Right renal pelvis (tissue), 4 donors: ENCODE results near the gene ARHGEF12. TPM values are rescaled to one million over a fixed set of nuclear protein-coding genes. Genes with fewer than 3 reads are reported as not detected.
A peak's percentile ranks its signal among the peaks of the same experiment; 100 is the strongest.
"Not testable (repeated sequence)": the region's sequence is repeated elsewhere in the genome, so short reads cannot be mapped to it uniquely, and the experiment has no call there.

Source experiments
- DNase-seq, 4 donors: peaks; one replicate each; pipeline ENCODE4 v3.0.0-alpha.2; 2013; ENCODE audit warnings: low read depth in 4 of 4, low spot score in 3 of 4, missing footprints in 1 of 4
- polyA plus RNA-seq, 4 donors: library from polyadenylated mRNA; unstranded; fragments of 120-200 nt; gene quantifications; one replicate each; pipeline ENCODE4 v1.2.1, GENCODE V29; 2013; ENCODE audit not compliant: insufficient read length in 4 of 4

Gene ARHGEF12
- polyA plus RNA-seq, 4 donors: 117 to 138 (median 127) TPM

DNA sequence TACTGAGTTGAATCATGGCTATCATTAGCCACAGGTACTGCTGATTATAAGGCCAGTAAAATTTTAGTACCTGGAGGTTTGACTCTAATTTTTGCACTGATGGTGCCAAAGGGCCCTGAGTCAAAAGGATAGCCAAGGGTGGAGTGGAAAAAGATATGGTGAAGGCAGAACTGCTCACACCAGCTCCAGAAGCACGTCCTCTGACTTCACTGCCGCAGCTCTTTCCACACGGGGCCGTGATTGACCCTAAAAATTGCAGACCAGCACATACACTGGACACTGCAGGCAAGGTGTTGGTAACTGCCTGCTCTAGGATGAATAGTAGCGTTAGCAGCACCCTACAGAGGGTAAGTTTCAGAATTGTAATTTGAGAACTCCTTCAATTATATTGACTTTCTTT is 149.9 kb downstream of the ARHGEF12 start:
- no peak for DNase-seq

DNA sequence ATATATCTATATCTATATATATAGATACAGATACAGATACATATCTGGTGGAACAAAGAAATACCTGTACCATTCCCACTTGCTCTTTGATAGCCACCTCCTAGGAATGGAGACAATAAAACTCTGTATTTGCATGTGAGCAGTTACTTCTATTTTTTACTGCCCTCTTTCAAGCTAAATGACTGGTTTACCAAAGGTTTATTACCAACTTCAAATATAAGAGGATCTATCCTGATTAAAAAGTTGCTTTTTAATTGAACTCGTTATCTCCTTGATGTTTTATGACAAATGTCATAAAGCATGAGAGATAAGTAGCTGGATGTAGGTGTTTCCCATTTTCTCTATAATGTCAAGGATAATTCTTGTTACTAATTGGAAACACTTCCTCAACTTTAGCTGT is 153.6 kb downstream of the ARHGEF12 start:
- DNase-seq: no peak

DNA sequence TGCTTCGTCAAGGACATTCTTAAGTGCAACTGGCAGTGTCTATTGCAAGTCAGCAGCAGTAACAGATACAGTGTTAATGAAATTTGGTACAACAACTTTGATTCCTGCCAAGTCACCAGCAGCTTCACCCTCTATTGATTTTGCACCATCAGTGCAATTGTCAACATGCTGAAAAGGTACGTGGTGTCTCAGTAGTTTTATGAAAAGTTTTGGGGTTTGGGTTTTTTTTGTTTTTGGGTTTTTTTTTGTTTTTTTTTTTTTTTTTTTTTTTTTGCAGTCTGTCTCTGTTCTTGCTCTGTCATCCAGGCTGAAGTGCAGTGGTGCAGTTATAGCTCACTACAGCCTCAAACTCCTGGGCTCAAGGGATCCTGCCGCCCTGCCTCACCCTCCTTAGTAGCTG is 156.3 kb downstream of the ARHGEF12 start:
- no peak for DNase-seq

DNA sequence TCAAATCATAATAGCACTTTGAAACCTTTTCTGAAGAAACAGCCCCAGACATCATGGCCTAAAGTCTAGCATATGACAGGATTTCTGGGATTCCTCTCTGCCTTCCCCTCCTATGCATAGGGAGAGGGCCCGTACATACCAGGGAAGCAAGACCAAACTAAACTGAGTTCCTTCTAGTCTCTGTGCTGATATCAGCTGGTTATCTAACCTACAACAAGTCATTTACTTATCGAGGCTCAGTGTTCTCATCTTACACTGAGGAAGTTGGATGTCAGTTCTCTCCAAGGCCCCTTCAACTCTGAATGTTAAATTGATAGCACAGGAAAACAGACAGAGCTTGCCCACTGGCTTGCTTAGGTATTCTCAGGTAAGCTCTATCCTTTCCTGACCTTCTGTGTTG is 158.4 kb downstream of the ARHGEF12 start:
- no peak for DNase-seq

DNA sequence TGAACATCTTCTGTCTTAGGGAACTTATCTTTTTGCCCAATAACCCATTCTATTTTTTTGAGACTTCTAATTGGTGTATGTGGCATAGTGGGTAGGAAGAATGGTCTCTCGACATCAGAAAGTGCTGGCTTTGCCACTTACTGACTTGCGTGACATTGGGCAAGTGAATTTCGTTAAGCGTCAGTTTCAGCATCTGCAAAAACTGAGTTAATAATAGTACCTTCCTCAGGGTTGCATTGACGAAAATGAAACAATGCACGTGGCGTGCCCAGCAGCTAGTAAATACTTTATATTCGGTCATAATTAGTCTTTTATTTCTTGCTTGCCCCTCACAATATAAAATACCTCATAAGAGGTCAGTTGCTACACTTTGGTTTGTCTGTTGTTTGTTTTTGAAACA is 162.9 kb downstream of the ARHGEF12 start:
- no peak for DNase-seq

DNA sequence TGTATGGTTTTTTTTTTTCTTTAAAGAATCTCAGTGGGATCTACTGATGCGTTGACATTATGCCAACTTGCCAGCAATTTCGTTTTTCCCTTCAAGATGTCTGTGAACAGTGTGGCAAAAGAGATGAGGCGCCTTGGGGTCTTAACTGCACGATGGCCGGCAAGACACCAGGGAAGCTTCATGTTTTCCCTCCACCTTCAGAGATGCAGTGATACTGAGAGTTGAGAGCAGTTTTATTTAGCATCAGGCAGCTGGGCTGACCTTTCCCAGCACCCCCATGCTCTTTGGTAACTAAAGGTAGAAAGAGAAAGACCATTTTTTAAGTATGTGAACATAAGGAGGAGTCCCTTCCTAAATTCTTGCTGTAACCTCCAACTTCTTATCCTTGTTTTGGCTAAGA is 163.6 kb downstream of the ARHGEF12 start:
- no peak for DNase-seq

DNA sequence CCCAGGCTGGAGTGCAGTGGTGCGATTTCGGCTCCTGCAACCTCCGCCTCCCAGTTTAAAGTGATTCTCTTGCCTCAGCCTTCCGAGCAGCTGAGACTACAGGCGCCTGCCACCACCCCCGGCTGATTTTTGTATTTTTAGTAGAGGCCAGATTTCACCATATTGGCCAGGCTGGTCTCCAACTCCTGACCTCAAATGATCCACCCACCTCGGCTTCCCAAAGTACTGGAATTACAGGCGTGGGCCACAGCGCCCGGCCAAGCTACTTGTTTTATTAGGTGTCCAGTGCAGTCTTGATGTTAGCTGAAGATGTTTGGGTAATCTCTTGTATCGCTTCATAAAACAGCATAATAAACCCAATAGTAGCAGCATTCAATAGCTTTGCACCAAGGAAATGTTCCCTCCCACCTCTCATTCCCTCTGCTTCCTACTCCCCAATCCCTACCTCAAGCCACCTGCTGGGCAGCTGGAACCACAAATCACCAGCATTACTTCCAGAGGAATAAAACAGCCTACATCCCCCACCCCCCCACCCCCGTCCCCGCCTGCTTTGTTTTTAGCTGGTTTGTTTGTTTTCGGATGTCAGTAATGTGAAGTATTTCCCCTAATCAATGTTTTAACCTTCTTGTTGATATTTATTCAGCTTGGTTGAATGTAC is 164.3 kb downstream of the ARHGEF12 start:
- no peak for DNase-seq

DNA sequence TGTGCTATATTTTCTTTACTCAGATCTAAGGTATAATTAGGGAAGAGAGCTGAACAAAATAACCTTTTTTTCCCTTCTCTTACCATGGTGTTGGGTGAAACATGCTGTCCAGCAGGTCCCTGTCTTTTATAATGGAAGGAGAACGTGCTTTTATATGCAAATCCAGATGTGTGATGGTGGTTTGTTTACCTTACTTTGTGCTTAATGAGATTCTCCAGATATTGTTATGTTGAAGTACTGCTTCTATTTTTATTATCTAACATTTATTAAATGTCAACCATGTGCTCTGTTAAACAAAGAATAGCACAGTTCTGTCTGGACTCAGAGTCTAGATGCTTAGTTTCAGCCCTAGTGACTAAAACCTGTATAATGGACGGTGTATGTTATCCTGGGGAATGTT is 165.2 kb downstream of the ARHGEF12 start:
- DNase-seq: no peak

DNA sequence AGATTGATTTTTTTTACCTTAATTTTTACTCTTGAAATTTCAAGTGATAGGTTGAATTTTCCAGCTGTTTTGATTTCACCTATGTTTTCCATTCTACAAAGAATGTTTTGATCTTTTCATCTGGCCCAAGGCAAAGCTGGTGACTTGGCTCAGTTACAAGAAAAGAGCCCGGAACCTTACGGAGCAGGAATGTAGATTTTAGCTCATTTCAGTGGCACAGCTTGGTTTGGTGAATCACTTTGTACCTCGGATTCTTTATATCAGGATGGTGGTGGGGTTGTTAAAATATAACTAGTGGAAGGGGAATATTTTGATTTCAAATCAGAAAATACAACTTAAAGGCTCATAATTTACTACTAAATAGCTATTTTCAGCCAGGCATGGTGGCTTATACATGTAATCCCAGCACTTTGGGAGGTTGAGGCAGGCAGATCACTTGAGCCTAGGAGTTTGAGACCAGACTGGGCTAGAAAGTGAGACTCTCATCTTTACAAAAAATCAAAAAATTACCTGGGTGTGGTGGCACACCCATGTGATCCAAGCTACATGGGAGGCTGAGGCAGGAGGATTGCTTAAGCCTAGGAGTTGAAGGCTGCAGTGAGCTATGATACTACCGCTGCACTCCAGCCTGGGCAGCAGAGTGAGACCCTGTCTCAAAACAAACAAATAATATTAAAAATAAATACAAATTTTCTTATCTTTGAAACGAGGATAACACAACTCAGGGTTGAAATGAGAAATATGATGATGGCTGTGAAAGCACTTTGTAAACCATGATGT is 166.0 kb downstream of the ARHGEF12 start:
- no peak for DNase-seq

DNA sequence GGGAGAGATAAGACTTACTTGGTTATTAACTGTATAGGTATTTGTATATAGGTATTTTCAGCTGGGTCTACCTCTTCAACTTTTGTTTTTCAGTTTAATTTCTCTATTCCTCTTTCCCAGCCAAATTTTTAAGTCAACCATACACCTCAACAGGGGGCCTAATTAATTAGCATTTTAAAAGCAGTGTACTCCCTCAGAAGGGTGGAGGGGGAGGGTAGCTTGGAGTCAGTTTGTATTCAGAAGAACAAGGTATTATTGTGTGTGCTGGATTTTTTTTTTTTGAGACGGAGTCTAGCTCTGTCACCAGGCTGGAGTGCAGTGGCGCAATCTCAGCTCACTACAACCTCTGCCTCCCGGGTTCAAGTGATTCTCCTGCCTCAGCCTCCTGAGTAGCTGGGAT is 167.3 kb downstream of the ARHGEF12 start:
- DNase-seq: not testable (repeated sequence)

DNA sequence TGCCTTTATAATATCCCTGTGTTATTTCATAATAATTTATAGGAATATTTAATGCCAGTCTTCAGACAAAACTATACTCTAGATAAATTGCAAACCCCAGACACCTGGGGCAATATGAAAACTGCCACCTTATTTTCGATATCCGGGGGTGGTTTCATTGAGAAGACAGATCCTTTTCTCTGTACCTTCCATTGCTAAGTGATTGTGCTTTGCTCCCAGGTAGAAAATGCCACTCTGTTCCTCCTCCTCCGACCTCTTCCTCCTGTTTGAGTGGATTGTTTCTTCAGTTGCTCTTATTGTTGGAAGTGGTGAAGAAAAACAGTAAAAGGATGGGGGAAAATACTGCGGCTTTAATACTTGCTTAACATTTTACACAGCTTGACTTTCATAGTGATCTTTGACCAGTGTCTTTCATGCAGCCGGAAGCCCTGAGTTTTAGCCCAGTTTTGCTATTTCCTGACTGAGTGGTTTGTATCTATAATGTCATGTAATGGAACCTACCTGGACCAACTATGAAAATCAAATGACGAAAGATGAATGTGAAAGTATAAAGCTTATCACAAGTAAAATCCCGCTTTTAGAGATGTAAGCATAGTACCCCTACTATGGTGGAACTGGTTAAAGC is 169.7 kb downstream of the ARHGEF12 start:
- no peak for DNase-seq

DNA sequence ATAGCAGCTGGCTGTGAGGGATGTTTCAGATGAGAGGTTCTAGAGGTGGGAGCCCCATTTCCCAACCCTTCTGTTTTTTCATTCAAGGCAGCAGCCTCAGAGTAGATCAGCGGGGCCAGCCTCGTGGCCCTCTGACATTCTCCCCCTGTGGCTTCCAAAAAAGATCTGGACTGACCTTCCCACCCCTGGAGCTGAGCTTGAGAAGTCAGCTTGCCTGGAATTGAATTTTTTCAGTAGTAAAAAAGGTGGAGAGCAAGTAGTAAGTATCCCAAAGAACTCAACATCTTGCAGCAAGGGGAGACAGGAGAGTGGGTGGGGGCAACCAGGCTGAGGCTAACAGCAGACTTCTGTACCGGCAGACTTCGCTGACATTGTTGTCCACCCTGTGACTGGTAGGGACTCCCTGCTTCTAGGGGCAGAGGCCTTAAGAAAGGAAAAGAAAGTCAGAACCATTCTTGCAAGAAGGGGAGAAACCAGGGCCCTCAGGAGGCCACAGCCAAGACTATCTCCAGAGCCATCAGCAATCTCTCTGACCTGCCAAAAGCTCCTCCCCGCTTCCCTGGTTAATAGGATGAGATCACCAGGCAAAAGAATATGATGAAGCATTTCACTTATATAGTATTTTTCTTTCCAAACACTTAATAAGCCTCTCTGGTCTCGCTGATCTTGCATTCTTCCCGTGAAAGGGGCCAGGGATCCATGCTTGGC is 173.3 kb downstream of the ARHGEF12 start:
- DNase-seq: no peak

DNA sequence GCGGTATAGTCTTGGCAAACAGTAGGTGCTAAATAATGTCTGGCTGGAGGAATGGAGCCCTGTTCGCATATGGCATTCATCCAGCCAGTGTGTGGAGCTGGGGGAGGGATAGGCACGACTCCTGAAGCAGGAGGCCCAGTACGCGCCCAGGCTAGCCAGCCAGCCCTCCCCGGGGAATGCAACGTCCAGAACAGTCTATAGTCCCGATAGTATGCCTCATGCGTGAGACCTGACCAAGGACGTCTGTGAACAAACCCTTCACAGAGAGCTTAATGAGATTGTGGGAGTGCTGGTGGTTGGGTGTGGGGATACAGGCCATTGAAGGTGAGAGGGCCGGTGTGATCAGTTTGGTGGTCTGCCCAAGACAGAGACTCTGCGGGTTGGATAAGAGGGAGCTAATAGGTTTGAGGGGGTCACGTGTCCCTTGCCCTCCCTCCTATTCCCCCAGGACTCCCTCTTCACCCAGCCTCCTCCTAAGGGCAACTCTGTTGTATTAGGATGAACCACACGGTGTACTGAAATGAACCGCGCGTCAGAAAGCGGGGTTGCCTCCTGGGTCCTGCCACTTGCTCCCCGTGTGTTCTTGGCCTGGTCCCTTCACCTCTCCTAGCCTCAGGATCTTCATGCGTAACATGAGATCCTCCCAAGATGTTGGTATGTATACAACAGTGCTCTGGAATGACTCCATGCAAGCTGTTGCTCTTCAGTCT is 174.3 kb downstream of the ARHGEF12 start:
- no peak for DNase-seq

DNA sequence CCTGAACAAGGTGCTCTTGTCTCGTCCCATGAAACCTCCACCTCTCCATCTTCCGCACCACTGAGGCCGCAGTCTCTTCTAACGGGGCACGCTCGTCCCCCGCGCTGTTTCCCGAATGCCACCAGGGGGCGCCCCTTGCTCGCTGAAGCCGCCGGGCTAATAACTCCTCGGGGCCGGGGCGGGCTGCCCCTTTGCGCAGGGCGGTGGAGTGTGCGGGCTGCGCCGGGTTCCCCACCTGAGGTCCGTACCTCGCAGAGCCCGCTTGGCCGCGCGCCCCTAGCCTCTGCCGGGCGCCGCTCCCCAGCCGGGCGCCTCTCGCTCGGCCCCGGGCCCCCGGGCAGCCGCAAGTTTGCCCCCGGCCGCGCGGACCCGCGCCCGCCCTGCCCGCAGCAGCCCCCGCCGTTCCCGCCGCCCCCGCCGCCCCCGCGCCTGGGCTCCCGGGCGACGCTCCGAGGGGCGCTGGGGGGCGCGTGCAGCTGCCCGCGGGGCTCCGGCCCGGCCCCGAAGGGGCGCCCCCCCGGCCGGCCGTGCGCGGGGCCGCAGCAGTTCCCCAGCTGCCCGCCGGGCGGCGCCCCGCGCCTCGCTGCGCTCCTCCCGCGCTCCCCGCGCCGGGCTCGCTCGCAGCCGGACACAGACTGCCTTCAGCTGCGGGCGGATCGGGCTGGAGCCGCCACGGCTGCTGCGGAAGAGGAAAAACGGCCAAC is 175.1 kb downstream of the ARHGEF12 start, which contains the start of gene GRIK4:
Gene GRIK4, plus strand, starts transcription at position 633 of the 704 bp plus-strand sequence. CDS start 148,571 bp downstream, outside the sequence.
- DNase-seq: peak in 3 of 4 donors; percentile 65 to 70 (median 68)

DNA sequence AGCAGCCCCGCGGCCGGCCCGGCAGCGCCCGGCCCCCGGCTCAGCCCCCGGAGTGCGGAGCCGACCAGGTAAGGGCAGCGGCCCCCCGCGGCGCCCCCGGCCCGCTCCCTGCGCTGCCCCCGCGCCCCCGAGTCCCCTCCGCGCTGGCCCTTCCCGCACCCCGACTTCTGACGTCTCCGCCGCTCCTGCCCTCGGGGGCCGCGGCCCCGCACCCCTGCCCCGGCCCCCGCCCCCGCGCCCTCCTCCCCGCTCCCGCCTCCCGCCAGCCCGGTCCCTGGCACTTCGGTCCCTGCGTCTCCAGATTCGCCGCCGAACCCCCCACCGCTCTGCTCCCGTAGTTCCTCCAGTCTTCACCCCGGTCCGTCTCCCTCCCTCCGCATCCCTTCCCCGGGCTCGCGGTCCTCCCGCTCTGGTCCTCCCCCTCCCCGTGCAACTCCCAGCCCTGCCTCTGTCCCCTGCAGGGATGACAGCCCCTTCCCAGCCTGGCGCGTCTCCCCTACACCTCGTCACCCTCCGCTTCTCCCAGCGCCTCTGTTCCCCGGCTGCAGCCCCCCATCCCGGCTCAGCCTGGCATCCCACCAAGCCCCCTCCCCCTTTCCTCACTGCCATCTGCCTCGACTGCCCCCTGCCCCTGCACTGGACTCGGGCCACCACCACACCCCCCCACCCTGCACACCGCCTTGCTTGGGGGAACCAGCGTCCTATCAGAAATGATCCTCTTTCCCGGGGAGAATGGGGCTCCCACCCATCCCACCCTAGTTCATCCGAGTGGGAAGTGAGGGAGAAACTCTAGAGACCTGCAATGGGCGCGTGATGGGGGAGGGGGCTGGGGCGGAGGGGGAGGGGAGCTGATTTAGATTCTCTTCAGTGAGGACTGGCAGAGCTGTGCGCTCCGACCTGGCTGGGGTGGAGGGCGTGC is 175.9 kb downstream of the ARHGEF12 start:
- no peak for DNase-seq

DNA sequence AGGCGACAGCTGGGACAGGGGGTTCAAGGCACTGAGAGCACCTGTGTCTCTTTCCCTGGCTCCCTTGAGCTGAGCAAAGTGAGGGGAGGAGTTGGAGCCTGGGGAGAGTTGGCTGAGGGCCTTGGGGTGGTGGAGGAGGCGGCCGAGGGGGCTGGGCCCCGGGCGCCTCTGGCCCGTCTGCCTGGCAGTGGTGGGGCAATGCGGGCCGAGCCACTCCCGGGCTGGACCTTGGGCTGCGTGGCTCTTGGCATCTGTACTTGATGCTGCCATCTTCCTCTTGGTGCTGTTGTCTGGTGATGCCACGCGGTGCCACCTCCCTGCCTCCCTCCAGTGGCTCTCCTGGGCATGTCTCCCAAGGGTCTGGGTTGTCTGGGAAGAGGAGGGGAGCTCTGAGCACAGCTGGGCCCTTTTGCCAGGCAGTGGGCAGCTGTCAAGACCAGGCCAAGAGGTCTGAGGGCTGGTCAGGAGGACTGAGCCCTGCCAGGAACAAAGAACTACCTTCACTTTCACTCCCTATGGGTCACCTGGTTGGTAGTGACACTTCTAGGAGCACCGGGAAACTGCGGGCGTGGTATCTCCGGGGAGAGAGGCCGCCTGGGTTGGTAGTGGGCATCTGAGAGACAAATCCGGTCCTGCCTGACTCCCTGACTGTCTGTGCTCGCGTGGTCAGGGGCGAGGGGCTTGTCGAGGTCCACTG is 176.7 kb downstream of the ARHGEF12 start:
- no peak for DNase-seq

DNA sequence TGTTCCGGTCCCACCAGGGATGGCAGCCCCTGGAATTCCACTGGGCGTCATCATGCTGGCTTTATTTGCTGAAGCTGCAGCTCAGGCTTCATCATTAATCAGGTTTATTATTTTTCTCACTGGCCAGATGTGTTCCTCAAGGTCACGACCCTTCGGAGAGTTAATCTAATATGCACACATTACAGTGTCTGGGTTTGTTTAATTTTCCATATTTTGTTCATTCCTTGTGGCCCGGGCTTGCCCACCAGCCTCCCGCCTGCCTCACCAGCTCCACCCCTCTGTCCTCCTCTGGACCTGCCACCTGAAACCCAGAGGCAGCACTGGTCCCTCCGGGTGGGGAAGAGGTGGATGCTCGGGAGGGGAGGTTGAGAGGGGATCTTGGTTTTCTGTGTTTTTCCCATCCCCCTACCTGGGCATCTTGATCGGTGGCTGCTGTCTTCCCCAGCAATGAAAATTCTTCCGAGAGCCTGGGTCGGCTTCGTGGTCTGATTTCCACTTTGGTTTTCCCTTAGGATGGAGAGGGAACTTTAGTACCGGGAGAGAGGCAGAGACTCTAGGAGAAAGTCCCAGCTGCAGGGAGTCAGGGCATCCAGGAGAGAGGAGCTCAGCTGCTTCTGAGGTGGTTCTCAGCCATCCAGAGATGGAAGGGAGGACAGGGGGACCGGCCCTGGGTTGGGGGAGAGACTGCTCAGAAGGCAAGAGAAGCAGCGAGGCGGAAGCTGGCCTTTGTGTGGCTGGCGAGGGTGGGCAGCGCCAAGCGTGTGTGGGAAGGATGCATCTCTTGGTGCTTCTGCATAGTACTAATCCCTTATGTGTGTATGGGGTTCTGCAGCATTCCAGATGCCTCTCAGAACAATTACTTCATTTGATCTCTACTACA is 177.5 kb downstream of the ARHGEF12 start:
- no peak for DNase-seq
